H1 (cell line): Measurements from ENCODE around the gene DISC1. TPM values are rescaled to one million over a fixed set of nuclear protein-coding genes. Genes with fewer than 3 reads are reported as not detected.
"Not testable (repeated sequence)": the region's sequence is repeated elsewhere in the genome, so short reads cannot be mapped to it uniquely, and the experiment has no call there.

Experiments used
- CTCF ChIA-PET: fragments of 300-600 bp; sonication (Branson Sonifier 250); formaldehyde crosslinking; loops from one replicate; lab custom pipeline; 2021; ENCODE audit not compliant: partially characterized antibody; lab: Charles Lee
- POLR2A ChIA-PET: fragments of 300-600 bp; sonication (Branson Sonifier 250); formaldehyde crosslinking; loops from one replicate; lab custom pipeline; 2021; ENCODE audit warnings: inconsistent platforms; ENCODE audit not compliant: partially characterized antibody; lab: Charles Lee
- DNase-seq, 2 experiments: peaks; one replicate each; pipeline versions ENCODE4 v3.0.0 to v3.0.0-alpha.2; 2010 to 2022; ENCODE audit warnings: low spot score in 2 of 2, low read depth in 1 of 2, mixed read lengths in 1 of 2
- FAIRE-seq: peaks from 2 replicates; lab custom pipeline; 2011; peaks lifted over from hg19 to GRCh38; lab: Jason Lieb, UNC
- H2AFZ ChIP-seq: 2 replicates; pipeline ENCODE4 v1.8.1; 2012; ENCODE audit warnings: low read length, inconsistent platforms
- H2AK5ac ChIP-seq: 2 replicates; pipeline ENCODE4 v1.6.1; 2013; ENCODE audit warnings: low read depth, low read length
- H2BK120ac ChIP-seq: replicated peaks from 2 replicates; pipeline ENCODE3; 2013; ENCODE audit warnings: low read depth, low read length, inconsistent platforms
- H2BK12ac ChIP-seq: 2 replicates; pipeline ENCODE4 v1.6.1; 2013; ENCODE audit warnings: low read depth, low read length
- H2BK15ac ChIP-seq: 2 replicates; pipeline ENCODE4 v1.6.1; 2013; ENCODE audit warnings: low read length
- H2BK20ac ChIP-seq: 2 replicates; pipeline ENCODE4 v1.6.1; 2013; ENCODE audit warnings: low read length
- H2BK5ac ChIP-seq: 2 replicates; pipeline ENCODE4 v1.6.1; 2013; ENCODE audit warnings: low read depth, low read length
- H3K14ac ChIP-seq: 2 replicates; pipeline ENCODE4 v1.6.1; 2013; ENCODE audit warnings: inconsistent platforms; ENCODE audit not compliant: insufficient read length
- H3K18ac ChIP-seq: 2 replicates; pipeline ENCODE4 v1.6.1; 2013; ENCODE audit warnings: low read length; ENCODE audit errors: extremely low read depth
- H3K23ac ChIP-seq: 2 replicates; pipeline ENCODE4 v1.6.1; 2013; ENCODE audit warnings: inconsistent platforms; ENCODE audit not compliant: insufficient read length
- H3K23me2 ChIP-seq: 2 replicates; pipeline ENCODE4 v1.6.1; 2013; ENCODE audit warnings: low read depth, low read length
- H3K27ac ChIP-seq: 2 replicates; pipeline ENCODE4 v1.6.1; 2011; ENCODE audit warnings: low read depth, low read length, inconsistent platforms
- H3K27me3 ChIP-seq, 4 experiments: replicated peaks in 1 of 4; 1 replicate in 1 of 4; 2 replicates in 3 of 4; pipeline versions ENCODE4 v1.6.1 to v1.8.1; 2011 to 2013; ENCODE audit warnings: low read length in 3 of 4, mild to moderate bottlenecking in 3 of 4, inconsistent platforms in 2 of 4, mixed read lengths in 2 of 4, moderate library complexity in 1 of 4; ENCODE audit not compliant: control insufficient read depth in 3 of 4, insufficient read depth in 3 of 4; ENCODE audit errors: extremely low read depth in 1 of 4
- H3K36me3 ChIP-seq, 4 experiments: 2 replicates each; pipeline versions ENCODE4 v1.6.1 to v1.8.1; 2011 to 2013; ENCODE audit warnings: mild to moderate bottlenecking in 4 of 4, low read length in 3 of 4, moderate library complexity in 2 of 4, control low read depth in 1 of 4, inconsistent platforms in 1 of 4; ENCODE audit not compliant: insufficient read depth in 4 of 4, control insufficient read depth in 2 of 4
- H3K4ac ChIP-seq: replicated peaks from 2 replicates; pipeline ENCODE3; 2013; ENCODE audit warnings: low read length, low read depth, mixed read lengths, inconsistent platforms; ENCODE audit not compliant: insufficient read length
- H3K4me1 ChIP-seq, 4 experiments: replicated peaks in 1 of 4; 1 replicate in 1 of 4; 2 replicates in 3 of 4; pipeline versions ENCODE4 v1.6.1 to v1.8.1; 2011 to 2013; ENCODE audit warnings: low read length in 3 of 4, inconsistent platforms in 2 of 4, mixed read lengths in 1 of 4; ENCODE audit not compliant: insufficient read depth in 4 of 4, control insufficient read depth in 3 of 4
- H3K4me2 ChIP-seq, 2 experiments: 2 replicates each; pipeline versions ENCODE4 v1.6.1 to v1.8.1; 2011 to 2013; ENCODE audit warnings: low read depth in 2 of 2, low read length in 2 of 2, control low read depth in 1 of 2, inconsistent platforms in 1 of 2, mild to moderate bottlenecking in 1 of 2; ENCODE audit not compliant: insufficient read depth in 1 of 2
- H3K4me3 ChIP-seq, 4 experiments: fragments of 200-600, 300-600 bp in 1 of 4; sonication (generic), shearing (Covaris generic), sonication (Bioruptor Twin) in 1 of 4; 2 replicates each; pipeline versions ENCODE4 v1.5.1 to v1.8.1; 2011 to 2016; ENCODE audit warnings: low read length in 4 of 4, low read depth in 3 of 4, control low read depth in 2 of 4, inconsistent platforms in 2 of 4, mild to moderate bottlenecking in 2 of 4, mixed read lengths in 1 of 4, moderate library complexity in 1 of 4; ENCODE audit not compliant: insufficient read depth in 2 of 4; ENCODE audit errors: extremely low read depth in 1 of 4
- H3K56ac ChIP-seq: replicated peaks from 2 replicates; pipeline ENCODE3; 2013; ENCODE audit warnings: low read depth, mild to moderate bottlenecking, mixed read lengths, low read length, inconsistent platforms; ENCODE audit not compliant: insufficient read length
- H3K79me1 ChIP-seq: 2 replicates; pipeline ENCODE4 v1.6.1; 2013; ENCODE audit warnings: low read depth, low read length, control low read depth
- H3K79me2 ChIP-seq, 2 experiments: 2 replicates each; pipeline versions ENCODE4 v1.6.1 to v1.8.1; 2012 to 2013; ENCODE audit warnings: low read length in 2 of 2, mild to moderate bottlenecking in 2 of 2, inconsistent platforms in 1 of 2; ENCODE audit not compliant: insufficient read depth in 2 of 2, control insufficient read depth in 1 of 2
- H3K9ac ChIP-seq, 4 experiments: replicated peaks in 1 of 4; 1 replicate in 1 of 4; 2 replicates in 3 of 4; pipeline versions ENCODE4 v1.6.1 to v1.8.1; 2011 to 2013; ENCODE audit warnings: low read depth in 3 of 4, low read length in 3 of 4, control low read depth in 2 of 4, mild to moderate bottlenecking in 2 of 4, moderate library complexity in 2 of 4, inconsistent platforms in 1 of 4; ENCODE audit errors: extremely low read depth in 1 of 4
- H3K9me3 ChIP-seq, 2 experiments: 2 replicates each; pipeline versions ENCODE4 v1.6.1 to v1.8.1; 2012 to 2013; ENCODE audit warnings: mild to moderate bottlenecking in 2 of 2, moderate library complexity in 2 of 2, control low read depth in 1 of 2, inconsistent platforms in 1 of 2, low read depth in 1 of 2, low read length in 1 of 2, mixed read lengths in 1 of 2; ENCODE audit not compliant: insufficient read depth in 2 of 2
- H4K20me1 ChIP-seq, 2 experiments: replicated peaks in 1 of 2; 2 replicates each; pipeline versions ENCODE3 to v1.8.1; 2011 to 2013; ENCODE audit warnings: inconsistent platforms in 2 of 2, low read length in 2 of 2, mild to moderate bottlenecking in 1 of 2; ENCODE audit not compliant: insufficient read depth in 2 of 2, control insufficient read depth in 1 of 2
- H4K5ac ChIP-seq: 2 replicates; pipeline ENCODE4 v1.6.1; 2013; ENCODE audit warnings: low read length, low read depth, mixed read lengths, inconsistent platforms; ENCODE audit not compliant: insufficient read length
- H4K8ac ChIP-seq: 2 replicates; pipeline ENCODE4 v1.8.0; 2013; ENCODE audit warnings: mild to moderate bottlenecking, moderate library complexity, low read length, inconsistent platforms; ENCODE audit not compliant: insufficient read depth; ENCODE audit errors: extremely low read depth
- H4K91ac ChIP-seq: replicated peaks from 2 replicates; pipeline ENCODE3; 2013; ENCODE audit warnings: low read length, mixed read lengths, inconsistent platforms; ENCODE audit not compliant: insufficient read length
- BACH1 ChIP-seq: IDR thresholded peaks from 2 replicates; pipeline ENCODE4 v1.6.1; 2012; ENCODE audit warnings: low read length, improper control_type of control experiment
- MAX ChIP-seq: IDR thresholded peaks from 2 replicates; pipeline ENCODE4 v1.6.1; 2012; ENCODE audit warnings: inconsistent platforms
- WGBS, 2 experiments: shearing (Covaris generic) in 1 of 2; methylation state at CpG; one replicate each; pipeline versions ENCODE4 v1.1.6 to v1.1.7; 2013 to 2015; ENCODE audit warnings: low lambda C conversion rate in 2 of 2, mixed read lengths in 2 of 2, inconsistent platforms in 1 of 2, low coverage in 1 of 2, missing lambda C conversion rate in 1 of 2; ENCODE audit not compliant: insufficient replicate concordance in 2 of 2, insufficient coverage in 1 of 2, insufficient read length in 1 of 2; ENCODE audit errors: extremely low coverage in 1 of 2, missing lambda C conversion rate in 1 of 2; 5-methylcytosine and 5-hydroxymethylcytosine counted together
- polyA plus RNA-seq, 7 experiments: library from polyadenylated mRNA; depleted of rRNA in 3 of 7; stranded (reverse) in 5 of 7; unstranded in 2 of 7; fragments of >200 nt in 5 of 7; fragments of 200-250 nt in 2 of 7; gene quantifications; 1 replicate in 5 of 7; 2 replicates in 1 of 7; 4 replicates in 1 of 7; pipeline versions ENCODE4 v1.2.1 to v1.2.3, GENCODE V29; 2011 to 2013; ENCODE audit warnings: missing spikeins in 2 of 7, mixed read lengths in 2 of 7
- total RNA-seq: library from RNA; stranded (reverse); fragmentation: NEBNext Ultra II Directional; extraction: Animal tissue kit (Norgen Biotek cat#: 25700); gene quantifications from 2 replicates; pipeline ENCODE4 v1.2.1, GENCODE V29; 2021

Gene DISC1
- total and polyA plus RNA-seq, 2 of the 8 experiments (the other 6 are each of a cell fraction or from before 2014, with no cell fraction given), result 1.1 to 3.5 TPM

DNA sequence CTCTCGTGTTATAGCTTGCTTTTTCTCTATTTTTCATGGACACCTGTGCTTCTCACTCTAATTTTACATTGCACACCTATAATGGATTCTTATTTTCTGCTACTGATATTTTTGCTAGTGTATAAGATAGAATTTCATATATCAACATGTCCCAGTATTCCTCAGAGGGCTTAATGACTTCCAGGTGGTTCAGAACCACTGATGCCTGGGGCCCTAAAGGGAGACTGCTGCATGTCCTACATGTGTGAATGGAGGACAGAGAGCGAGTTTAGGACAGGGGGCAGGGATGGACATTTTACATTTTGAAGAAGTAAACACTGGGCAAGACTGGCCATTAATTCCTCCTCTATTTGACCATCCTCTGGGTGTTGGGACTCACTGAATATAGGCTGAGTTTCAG lies 100.6 kb downstream of the DISC1 start (continued):
- TF ChIP-seq BACH1 (no peak), MAX (no peak)

DNA sequence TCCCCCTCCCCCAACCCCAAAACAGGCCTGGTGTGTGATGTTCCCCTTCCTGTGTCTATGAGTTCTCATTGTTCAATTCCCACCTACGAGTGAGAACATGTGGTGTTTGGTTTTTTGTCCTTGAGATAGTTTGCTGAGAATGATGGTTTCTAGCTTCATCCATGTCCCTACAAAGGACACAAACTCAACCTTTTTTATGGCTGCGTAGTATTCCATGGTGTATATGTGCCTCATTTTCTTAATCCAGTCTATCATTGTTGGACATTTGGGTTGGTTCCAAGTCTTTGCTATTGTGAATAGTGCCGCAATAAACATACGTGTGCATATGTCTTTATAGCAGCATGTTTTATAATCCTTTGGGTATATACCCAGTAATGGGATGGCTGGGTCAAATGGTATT lies 102.4 kb downstream of the DISC1 start:
- H3K4me2 ChIP-seq, H3K18ac ChIP-seq, H2BK15ac ChIP-seq, H4K91ac ChIP-seq, H3K4me1 ChIP-seq, H4K8ac ChIP-seq, H3K56ac ChIP-seq, H3K36me3 ChIP-seq, POLR2A ChIA-PET, H2BK12ac ChIP-seq, H3K23ac ChIP-seq, H2AFZ ChIP-seq, H3K9ac ChIP-seq, H3K4me3 ChIP-seq, H3K27ac ChIP-seq, H3K79me1 ChIP-seq, H2BK20ac ChIP-seq, DNase-seq, H2AK5ac ChIP-seq, H4K20me1 ChIP-seq, H2BK120ac ChIP-seq, H4K5ac ChIP-seq, H3K27me3 ChIP-seq, H2BK5ac ChIP-seq, H3K14ac ChIP-seq, H3K9me3 ChIP-seq, H3K79me2 ChIP-seq, H3K4ac ChIP-seq, FAIRE-seq: not testable (repeated sequence)
- H3K23me2 ChIP-seq, result peaks cover 13% of the 10 kb centered on the region; the same call in 1 of the 2 replicates
- 82% methylated on average over 4 of the region's 4 CpGs; no CpG with 5 or more reads in 1 of the 2 experiments for WGBS, 2 experiments
- CTCF ChIA-PET, result interaction anchor here (1.2 kb wide), 1 partner anchor 77 kb away, joined by 3 read pairs; no protein-coding TSS in a partner anchor
